ENCODE measurements around the gene GALNT10.

Gene GALNT10

DNA sequence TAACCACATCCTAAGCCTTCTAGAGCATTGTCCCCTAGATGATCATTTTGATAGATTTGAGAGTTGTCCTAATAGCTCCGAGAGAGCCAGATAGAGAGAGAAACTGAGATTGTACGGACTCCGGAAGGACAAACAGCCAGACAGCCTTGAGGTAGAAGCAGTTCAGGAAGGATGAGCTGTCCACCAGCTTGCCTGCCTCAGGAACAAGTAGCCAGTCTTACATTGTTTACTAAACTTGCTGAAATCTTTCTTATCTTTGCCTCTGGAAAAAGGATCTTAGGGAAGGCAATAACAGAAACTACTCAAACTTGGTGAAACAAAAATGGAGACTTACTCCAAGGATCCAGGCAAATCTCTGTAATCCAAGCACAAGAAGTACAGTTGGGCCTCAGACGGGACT, 216.3 kb downstream of the GALNT10 start:
- TF ChIP-seq, protein P1, sequence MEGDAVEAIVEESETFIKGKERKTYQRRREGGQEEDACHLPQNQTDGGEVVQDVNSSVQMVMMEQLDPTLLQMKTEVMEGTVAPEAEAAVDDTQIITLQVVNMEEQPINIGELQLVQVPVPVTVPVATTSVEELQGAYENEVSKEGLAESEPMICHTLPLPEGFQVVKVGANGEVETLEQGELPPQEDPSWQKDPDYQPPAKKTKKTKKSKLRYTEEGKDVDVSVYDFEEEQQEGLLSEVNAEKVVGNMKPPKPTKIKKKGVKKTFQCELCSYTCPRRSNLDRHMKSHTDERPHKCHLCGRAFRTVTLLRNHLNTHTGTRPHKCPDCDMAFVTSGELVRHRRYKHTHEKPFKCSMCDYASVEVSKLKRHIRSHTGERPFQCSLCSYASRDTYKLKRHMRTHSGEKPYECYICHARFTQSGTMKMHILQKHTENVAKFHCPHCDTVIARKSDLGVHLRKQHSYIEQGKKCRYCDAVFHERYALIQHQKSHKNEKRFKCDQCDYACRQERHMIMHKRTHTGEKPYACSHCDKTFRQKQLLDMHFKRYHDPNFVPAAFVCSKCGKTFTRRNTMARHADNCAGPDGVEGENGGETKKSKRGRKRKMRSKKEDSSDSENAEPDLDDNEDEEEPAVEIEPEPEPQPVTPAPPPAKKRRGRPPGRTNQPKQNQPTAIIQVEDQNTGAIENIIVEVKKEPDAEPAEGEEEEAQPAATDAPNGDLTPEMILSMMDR (conservative IDR thresholded peaks at IDR 0.05) = no peak
- no peak overlapping the region for H3K27ac ChIP-seq

DNA sequence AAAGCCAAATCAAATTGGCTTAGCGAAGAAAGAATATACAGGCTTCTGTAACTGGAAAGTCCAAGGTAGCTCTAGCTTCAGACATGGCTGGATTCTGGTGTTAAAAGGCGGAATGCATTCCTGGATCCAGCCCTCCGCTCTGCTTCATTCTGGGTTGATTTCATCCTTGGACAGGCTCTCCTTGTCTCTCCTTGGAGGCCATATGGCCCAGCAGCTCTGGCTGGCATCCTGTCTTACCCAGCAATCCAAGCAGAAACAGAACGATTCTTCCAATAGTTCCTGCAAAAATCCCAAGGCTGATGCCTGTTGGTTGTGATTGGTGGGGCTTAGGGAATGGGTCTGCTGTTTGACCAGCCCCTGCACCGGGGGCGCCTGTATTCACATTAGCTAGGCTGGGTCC, 218.3 kb downstream of the GALNT10 start:
- H3K27ac ChIP-seq = no peak overlapping the region
- TF ChIP-seq, protein P1 (conservative IDR thresholded peaks at IDR 0.05) = no peak

DNA sequence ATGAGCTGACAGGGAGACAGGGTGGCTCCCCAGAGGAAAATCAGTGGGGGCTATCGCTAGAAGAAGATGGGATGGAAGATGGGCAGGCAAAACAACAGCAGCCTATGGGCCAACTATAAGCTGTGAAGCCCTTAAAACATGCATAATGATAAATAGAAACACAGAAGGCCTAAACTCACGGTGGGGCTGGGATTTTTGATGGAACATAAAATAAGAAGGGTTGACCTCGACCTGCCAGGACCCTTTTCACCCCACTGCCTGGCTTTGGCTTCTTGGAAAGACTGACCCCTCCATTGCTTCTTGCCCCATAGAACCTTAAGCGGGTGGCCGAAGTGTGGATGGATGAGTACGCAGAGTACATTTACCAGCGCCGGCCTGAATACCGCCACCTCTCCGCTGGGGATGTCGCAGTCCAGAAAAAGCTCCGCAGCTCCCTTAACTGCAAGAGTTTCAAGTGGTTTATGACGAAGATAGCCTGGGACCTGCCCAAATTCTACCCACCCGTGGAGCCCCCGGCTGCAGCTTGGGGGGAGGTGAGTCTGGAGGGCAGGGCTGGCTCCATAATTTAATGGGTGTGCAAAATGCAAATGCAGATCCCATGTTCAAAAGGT, 218.8 kb downstream of the GALNT10 start:
- H3K27ac ChIP-seq = no peak overlapping the region
- TF ChIP-seq, protein P1 (conservative IDR thresholded peaks at IDR 0.05) = no peak

DNA sequence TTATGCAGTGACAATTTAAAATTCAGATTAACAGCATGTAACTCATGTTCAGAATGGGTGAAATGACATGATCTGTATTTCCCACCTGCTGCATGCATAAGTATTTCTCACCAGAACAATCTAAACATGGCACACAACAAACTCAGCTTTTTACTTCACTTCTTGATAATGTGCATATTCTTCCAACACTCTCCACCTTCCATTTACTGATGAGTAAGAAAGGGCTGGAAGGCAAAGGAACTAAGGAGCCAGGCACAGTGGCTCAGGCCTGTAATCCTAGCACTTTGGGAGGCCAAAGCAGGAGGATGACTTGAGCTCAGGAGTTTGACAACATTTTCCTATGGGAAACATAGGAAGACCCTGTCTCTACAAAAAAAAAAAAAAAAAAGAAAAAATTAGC, 219.5 kb downstream of the GALNT10 start:
- TF ChIP-seq, protein P1 (conservative IDR thresholded peaks at IDR 0.05) = no peak
- no peak overlapping the region for H3K27ac ChIP-seq

DNA sequence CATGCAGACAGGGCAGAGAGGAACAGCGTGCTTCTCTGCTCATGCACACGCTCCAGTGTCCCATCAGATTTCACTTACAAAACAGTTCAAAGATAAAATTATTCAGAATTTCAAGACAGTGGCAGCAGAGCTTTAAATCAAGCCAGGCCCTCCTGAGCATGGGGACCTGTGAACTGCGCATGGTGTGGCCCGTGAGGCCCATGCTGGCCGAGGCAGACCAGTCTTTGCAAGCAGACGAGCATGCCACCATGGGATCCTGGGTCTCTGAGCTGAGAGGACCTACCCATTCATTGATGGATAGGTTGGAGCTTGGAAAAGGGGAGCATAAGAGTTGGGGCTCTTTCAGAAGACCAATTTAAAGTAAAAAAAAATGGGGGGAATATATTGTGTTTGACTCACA, 220.3 kb downstream of the GALNT10 start:
- H3K27ac ChIP-seq = no peak overlapping the region
- TF ChIP-seq, protein P1 (conservative IDR thresholded peaks at IDR 0.05) = no peak

DNA sequence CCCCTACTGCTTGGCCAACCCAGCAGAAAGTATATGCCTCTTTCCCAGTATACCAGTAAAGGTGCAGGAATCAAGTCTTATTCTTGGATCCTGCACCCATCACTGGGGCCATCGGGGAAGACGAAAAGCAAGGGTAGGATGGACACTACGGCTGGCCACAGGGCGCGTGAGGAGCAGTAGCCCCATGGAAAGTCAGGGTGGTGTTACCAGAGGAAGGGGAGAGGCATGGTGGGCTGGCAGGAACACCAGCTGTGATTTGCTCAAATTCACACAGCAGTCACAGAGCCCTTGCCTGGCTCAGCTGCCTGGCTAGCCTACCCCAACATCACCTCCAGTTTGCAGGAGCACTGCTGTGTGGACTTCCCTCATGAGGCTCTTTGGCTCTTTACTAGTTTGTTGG, 220.8 kb downstream of the GALNT10 start:
- TF ChIP-seq, protein P1 (conservative IDR thresholded peaks at IDR 0.05) = no peak
- no peak overlapping the region for H3K27ac ChIP-seq

DNA sequence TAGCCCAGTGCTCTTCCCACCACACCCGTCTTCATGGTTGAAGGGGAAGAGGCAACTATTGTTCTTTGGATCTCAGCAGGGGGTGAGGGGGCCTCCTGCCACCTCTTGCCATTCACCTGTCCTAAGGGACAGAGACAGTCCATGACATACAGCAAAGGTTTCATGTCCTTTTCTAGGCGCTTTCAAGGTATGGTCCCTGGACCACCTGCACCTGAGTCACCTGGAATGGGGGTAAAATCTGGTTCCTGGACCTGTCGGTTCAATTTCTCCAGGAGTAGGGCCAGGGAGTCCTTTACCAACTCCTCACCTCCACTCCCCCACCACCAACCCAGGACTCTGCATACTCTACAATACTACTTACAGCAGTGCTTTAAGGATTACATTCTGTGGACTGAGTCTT, 221.8 kb downstream of the GALNT10 start:
- TF ChIP-seq, protein P1 (conservative IDR thresholded peaks at IDR 0.05) = no peak

More for the DNA sequence above, 221.8 kb downstream of the GALNT10 start:
- H3K27ac ChIP-seq = no peak overlapping the region
